Left ventricle myocardium inferior (tissue), 1 donor: ENCODE measurements around the gene REPS2. TPM values are rescaled to one million over a fixed set of nuclear protein-coding genes. Genes with fewer than 3 reads are reported as not detected.

Experiments
- DNase-seq: peaks from one replicate; pipeline ENCODE4 v3.0.0-alpha.2; 2020
- H3K27ac ChIP-seq: fragments of 200-600 bp; replicated peaks from 2 replicates; pipeline ENCODE4 v1.8.0; 2021
- H3K27me3 ChIP-seq: fragments of 200-600 bp; 2 replicates; pipeline ENCODE4 v1.8.0; 2021; ENCODE audit warnings: low read depth
- H3K36me3 ChIP-seq: fragments of 200-600 bp; 2 replicates; pipeline ENCODE4 v1.8.0; 2021
- H3K4me1 ChIP-seq: fragments of 200-600 bp; 2 replicates; pipeline ENCODE4 v1.8.0; 2021
- H3K4me3 ChIP-seq: fragments of 200-600 bp; 2 replicates; pipeline ENCODE4 v1.8.0; 2021; ENCODE audit warnings: mild to moderate bottlenecking, moderate library complexity
- H3K9me3 ChIP-seq: fragments of 200-600 bp; replicated peaks from 2 replicates; pipeline ENCODE4 v1.8.0; 2021
- CTCF ChIP-seq: fragments of 200-600 bp; IDR thresholded peaks from 2 replicates; pipeline ENCODE4 v1.8.0; 2021; ENCODE audit warnings: antibody characterized with exemption, mild to moderate bottlenecking, borderline replicate concordance
- intact Hi-C: fragments of 100-400 bp; cut with micrococcal nuclease; formaldehyde crosslinking; loops from one replicate; pipeline ENCODE4 v1.11.0; 2022
- total RNA-seq: library from RNA; stranded (reverse); fragmentation: NEBNext Ultra II Directional; extraction: Animal tissue kit (Norgen Biotek cat#: 25700); gene quantifications from one replicate; pipeline ENCODE4 v1.2.1, GENCODE V29; 2021
- donor health status: DM: no; HTN: yes; CAD: no; lungs with severe emphysema.

The REPS2 gene
- total RNA-seq, 1 donor from 2014 or later = 7.6 TPM

DNA sequence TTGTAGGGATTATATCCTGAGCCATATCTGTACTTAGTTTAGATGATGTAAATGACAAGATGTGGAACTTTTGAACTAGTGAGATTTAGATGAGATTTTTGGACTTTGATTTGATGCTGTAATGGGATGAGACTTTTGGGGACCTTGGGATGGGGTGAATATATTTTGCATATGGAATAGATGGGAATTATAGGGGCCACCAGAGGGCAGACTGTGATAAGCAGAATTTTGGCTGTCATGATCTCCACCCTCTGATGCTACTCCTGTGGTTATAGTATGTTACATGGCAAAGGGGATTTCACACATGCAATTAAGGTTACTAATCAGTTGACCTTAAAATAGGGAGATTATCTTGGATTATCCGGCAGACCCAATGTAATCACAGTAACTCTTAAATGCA, 214.5 kb downstream of the REPS2 start:
- TF ChIP-seq CTCF = no peak
- Histone ChIP-seq H3K9me3 (peaks cover 36% of the 10 kb centered on the region), H3K4me3 (no peak overlapping the region), H3K27ac (no peak overlapping the region), H3K27me3 (no peaks in the 10 kb centered on the region), H3K36me3 (no peaks in the 10 kb centered on the region), H3K4me1 (no peaks in the 10 kb centered on the region)
- DNase-seq = no peak
- intact Hi-C loops = no loop called here

- Histone ChIP-seq H3K9me3 (peaks cover 36% of the 10 kb centered on the region), H3K36me3 (no peaks in the 10 kb centered on the region), H3K27me3 (no peaks in the 10 kb centered on the region), H3K4me1 (no peaks in the 10 kb centered on the region), H3K4me3 (no peak overlapping the region), H3K27ac (no peak overlapping the region)
- TF ChIP-seq CTCF = no peak
- intact Hi-C loops = no loop called here
- DNase-seq = no peak
These were observed 215.5 kb downstream of the REPS2 start for GRCh38 chrX:17161991-17162390.

DNA sequence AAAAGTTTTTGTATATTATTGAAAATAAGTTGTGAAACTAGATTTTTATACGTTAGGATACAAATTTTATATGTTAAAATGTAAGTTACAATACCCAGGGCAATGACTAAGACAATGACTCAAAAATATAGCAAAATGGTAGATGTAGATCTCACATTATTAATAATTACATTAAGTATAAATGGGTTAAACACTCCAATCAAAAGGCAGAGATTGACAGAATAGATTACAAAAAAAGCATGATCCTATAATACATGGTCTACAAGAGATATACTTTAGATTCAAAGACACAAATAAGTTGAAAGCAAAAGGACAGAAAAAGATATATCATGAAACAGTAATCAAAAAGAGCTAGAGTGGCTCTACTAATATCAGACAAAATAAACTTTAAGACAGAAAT, 217.6 kb downstream of the REPS2 start:
- Histone ChIP-seq H3K36me3 (no peaks in the 10 kb centered on the region), H3K27ac (no peak overlapping the region), H3K27me3 (no peaks in the 10 kb centered on the region), H3K4me1 (no peaks in the 10 kb centered on the region), H3K9me3 (peaks cover 36% of the 10 kb centered on the region), H3K4me3 (no peak overlapping the region)
- intact Hi-C loops = no loop called here
- no peak for TF ChIP-seq CTCF
- no peak for DNase-seq

GRCh38 chrX:17164941-17165340, 218.5 kb downstream of the REPS2 start:
- Histone ChIP-seq H3K9me3 (peaks cover 36% of the 10 kb centered on the region), H3K4me3 (no peak overlapping the region), H3K4me1 (no peaks in the 10 kb centered on the region), H3K27me3 (no peaks in the 10 kb centered on the region), H3K27ac (no peak overlapping the region), H3K36me3 (no peaks in the 10 kb centered on the region)
- intact Hi-C loops = no loop called here
- no peak for DNase-seq
- TF ChIP-seq CTCF = no peak

DNA sequence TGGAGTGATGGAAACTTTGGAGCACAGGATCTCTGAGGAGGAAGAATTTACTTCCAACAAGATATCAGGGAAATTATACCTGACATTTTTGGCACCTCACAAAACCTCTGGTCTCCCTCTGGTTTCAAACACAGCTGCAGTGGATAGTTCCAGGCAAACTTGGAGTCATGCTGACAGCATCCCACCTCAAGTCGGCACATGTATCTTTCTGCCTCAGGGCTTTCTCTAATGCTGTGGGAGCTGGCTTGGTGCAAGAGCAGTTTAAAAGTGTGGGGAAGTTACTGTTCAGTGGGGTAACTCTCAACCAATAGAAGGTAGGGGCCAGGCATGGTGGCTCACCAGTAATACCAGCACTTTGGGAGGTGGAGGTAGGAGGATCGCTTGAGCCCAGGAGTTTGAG, 221.5 kb downstream of the REPS2 start:
- no peaks in the 10 kb centered on the region for H3K4me1 ChIP-seq

More for the DNA sequence above, 221.5 kb downstream of the REPS2 start:
- H3K9me3 ChIP-seq = peaks cover 19% of the 10 kb centered on the region
- H3K27me3 ChIP-seq = no peaks in the 10 kb centered on the region
- H3K27ac ChIP-seq = no peak overlapping the region
- no peak for TF ChIP-seq CTCF
- intact Hi-C loops = no loop called here
- no peak overlapping the region for H3K4me3 ChIP-seq
- no peak for DNase-seq
- H3K36me3 ChIP-seq = no peaks in the 10 kb centered on the region
